NCI-H1105 treated with DMSO at 0.1 percent for 48 hours (cell line): ENCODE measurements around the gene ZBTB7C.

Experiments used
- DNase-seq: peaks from one replicate; lab custom pipeline; 2025; lab: John Stamatoyannopoulos, UW

ZBTB7C gene

DNA sequence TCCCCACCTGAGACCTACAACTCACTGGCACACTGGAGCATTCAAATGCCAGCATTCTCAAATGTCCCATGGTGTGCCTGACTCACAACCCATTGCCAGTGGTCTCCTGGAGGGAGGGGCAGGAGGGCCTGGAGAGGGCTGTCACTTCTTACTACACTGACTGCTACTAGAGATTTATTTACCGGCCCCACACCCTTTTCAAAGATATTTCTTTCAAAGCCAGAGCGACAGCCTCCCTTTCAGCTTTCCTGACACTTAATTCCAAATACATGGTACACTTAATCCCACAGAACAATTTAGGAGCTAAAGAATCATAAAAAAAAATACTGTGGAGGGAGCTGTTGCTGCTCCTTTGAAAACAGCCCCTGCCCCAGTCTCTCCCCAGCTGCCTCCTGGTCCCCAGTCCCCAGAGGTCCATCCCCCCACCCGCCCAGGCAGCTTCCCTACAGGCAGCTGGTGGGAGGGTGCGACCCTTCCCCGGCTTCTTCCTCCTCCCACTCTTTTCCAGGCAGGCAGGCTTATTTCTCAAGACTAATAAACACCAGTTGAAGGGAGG lies 349.6 kb downstream of the ZBTB7C start:
- no peak for DNase-seq

DNA sequence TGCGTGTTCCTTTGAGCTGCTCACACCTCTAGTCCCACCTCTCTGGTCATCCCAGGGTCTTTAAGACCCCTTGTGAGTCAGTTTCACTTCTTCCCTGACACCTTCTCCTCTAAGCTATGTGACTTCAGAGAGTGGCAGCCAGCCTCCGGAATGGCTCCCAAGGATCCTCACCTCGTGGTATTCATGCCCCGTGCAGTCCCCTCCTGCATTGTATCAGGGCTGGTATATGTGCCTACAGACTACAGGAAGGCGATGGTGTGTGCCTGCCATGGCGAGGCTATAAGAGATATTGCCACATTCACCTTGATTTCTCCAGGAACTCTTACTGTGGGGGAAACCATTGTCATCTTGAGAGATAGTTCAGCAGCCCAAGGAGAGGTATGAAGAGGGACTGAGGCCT lies 350.7 kb downstream of the ZBTB7C start:
- no peak for DNase-seq

DNA sequence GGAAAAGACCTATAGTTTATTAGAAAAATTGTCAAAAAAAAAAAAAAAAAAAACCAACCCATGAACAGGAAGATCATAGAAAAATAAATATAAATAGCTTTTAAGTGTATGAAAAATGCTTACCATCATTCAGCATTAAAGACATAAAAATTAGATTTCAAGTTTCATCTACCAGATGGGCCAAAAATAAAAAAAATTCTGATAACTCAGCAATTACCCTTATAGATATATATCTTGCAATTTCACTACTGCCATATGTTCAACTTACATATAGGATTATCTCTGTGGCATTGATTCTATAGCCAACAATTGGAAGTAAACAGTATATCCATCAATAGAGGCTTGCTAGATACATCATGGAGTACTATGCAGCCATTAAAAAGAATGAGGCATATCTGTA lies 352.2 kb downstream of the ZBTB7C start:
- no peak for DNase-seq

DNA sequence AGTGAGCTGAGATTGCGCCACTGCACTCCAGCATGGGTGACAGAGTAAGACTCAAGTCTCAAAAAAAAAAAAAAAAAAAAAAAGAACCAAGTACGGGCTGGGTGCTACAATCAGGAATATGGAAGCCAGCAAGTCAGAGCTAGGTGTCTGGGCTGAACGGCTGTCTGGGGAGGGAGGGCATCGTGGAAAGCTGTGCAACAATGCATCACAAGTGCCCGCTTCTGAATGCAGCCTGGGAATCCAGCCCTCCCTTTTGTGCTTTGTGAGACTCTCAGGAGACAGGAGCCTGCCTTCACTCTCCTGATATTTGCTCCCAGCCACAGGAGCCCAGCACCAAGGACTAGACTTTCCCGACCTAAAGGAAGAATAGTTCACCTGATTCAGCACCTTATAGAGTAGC lies 353.8 kb downstream of the ZBTB7C start:
- DNase-seq, result no peak

DNA sequence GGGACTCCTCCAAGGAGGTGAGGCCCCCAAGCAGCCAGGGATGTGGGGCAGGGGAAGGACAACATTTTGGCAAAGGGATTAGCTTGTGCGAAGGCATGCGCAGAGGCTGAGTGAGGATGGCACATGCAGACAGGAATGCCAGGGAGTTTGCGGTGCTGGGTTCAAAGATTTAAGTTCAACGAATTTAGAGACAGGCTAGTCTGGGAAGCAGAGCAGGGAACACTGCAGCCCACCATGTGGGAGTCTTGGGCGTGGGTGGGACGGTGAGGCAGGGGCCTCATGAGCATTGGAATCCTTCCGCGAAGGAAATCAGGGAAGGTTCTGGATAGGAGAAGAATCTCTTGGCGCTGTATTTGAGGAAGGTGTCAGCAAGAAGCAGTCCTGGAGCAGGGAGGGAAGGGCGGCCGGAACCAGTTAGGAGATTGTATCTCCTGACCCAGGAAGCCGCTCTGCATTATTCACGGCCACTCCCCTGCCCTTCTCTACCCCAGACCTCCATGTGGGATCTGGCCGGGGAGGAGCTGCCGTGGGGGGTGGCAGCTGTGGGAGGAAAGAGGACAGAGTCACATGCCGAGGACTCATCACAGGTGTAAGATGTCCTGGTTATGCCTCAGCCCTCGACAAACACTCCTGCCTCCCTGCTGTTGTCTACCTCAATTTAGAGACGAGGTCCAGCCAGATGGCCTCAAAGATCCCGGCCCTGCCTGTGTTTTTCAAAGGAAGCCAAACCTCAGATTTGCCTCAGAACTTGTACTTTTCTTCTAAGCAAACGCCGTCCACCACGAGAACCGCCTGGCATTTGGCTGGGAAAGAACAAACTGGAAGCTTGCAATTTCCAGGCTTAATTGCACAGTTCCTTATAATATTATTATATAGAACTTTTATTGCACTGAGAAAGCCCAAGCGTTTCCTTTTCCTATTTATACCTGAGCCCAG lies 355.0 kb downstream of the ZBTB7C start:
- DNase-seq, result no peak

DNA sequence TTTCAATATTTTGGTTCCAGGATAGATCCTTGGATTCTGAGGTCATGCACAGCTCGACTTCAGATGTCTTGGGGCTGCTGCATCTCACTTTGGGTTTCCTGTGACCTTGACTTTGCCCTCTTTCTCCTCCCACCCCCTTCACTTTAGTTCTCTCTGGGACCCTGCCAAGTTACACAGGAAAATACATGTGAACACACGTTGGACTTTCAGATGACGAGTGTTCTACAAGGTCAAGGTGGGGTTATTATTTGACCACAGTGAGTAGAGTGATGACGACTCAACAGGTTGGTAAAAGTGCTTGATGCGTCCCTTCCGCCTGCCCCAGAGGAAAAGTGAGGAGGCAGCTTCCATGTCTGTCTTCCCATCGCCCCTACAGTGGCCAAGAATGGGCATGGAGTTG lies 356.3 kb downstream of the ZBTB7C start:
- DNase-seq, result no peak

DNA sequence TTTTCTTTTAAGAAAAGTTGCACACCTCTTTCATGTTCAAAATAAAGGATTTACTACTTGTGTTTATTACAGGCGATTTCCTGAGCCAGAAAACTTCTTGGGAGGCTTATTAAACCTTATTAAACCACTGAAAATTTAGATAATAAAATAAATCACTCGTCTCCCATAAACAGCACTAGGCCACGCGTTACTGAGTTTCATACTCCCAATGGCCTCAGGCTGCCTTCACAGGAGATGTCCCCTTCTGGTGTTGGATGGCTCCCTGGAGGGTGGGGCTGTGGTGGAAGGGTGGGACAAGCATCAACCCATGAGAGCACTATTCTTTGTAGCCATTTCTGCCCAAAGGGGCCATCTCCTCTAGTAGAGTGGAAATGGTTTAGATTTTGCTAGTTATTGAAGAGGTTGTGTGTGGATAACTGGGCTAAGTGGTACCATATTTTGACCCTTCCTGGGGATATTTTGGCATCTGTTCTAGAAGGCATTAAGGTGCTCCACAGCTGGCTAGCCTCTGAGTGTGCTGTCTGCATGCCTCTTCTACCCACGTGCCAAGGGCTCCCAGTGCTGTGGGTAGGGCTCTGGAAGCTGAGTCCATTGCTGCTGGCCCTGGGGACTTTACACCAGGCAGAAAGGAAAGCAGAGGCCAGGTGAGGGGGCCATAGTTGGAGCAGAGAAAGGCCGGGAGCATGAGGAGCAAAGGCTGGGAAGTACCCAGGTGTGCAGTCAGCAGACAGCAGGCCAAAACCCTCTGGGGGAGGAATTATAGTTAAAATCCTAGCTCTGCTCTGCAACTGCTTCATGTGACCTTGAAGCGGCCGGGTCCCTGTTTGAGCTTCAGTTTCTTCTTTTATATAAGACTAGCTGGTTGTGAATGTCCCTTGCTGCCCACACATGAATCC lies 357.0 kb downstream of the ZBTB7C start:
- no peak for DNase-seq

DNA sequence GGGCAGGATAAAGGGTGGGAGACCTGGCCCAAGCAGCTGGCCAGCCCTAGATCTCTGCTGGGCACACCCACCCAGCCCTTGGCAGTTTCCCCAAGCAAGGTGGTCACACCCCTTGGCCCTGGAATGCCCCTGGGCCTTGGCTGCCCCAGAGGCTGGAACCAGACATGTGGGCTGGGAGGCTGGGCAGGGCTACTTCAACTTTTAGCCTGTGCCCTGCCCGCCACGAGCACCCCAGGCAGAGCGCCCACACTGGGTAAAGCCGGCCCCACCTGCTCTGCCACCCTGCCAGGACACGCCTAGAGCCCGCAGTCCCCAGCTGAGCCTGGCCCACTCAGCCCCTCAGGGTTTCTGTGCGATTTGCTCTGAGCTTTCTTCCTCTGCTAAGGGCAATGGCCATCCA lies 359.0 kb downstream of the ZBTB7C start:
- no peak for DNase-seq

DNA sequence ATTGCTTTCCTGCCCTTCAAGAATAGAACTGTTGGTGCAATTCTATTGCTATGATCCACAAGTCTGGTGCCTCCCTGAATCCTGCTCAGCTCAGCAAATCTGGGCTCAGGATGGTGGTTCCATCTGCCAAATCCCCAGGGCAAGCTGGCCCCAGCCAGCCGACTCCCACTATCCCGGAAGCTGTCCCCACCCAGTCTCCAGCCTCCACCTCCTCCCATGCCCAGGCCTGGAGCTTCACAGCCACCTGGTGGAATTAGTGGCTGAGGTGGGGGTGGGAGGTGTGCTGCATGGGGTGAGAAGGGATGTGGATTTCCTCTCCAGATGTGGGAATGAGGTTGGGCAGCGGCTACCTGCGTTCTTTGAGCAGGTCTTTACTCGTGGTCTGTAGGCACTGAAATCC lies 359.4 kb downstream of the ZBTB7C start:
- no peak for DNase-seq

DNA sequence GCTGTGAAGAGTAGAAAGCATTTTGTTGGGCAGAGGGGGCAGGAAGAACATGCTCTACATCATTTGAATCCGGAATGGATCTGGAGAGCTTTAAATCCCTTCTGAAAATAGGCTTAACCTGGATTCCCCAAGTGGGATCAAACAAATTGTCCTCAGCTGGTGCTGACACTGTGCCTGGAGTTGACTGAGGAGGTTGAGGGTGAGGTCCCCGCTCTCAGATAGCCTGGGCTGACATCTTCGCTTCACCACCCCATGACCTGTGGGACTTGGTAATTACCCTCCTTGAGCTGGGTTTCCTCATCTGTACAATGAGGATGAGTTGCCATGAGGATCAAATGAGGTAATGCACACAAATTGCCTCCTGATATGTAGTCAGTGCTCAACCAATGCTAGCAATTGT lies 360.9 kb downstream of the ZBTB7C start:
- DNase-seq, result no peak

DNA sequence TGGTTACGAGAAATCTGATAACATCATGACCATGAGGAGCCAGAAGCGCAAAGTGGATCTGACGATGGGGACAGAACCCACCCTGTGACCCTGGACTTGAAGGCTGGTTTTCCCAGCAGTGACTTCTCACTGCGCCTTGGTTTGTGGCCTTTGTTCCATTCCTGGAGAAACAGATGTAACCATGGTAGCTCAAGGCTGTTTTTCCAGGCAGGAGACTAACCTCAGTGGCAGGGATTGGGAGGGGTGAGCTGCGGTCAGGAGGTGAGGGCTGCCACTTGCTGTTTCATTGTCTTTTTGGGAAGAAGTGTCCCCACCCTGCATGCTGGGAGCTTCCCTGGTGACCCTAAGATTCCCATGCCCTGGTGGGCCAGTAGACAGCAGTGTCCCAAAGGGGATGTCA lies 362.3 kb downstream of the ZBTB7C start:
- no peak for DNase-seq

DNA sequence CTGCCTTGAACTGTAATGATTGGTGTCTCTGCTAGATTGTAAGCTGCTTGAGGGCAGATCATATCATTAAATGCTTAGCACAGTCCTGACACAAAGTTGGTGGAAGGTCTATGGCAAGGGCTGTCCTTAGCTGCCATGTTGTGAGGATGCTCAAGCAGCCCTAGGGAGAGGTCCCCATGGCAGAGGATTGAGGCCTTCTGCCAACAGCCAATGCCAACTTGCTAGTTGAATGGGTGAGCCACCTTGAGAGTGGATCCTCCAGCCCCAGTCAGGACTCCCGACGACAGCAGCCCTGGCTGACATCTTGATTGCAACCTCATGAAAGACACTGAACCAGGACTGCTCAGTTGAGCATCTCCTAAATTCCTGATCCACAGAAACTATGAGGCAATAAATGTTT lies 363.4 kb downstream of the ZBTB7C start:
- no peak for DNase-seq

DNA sequence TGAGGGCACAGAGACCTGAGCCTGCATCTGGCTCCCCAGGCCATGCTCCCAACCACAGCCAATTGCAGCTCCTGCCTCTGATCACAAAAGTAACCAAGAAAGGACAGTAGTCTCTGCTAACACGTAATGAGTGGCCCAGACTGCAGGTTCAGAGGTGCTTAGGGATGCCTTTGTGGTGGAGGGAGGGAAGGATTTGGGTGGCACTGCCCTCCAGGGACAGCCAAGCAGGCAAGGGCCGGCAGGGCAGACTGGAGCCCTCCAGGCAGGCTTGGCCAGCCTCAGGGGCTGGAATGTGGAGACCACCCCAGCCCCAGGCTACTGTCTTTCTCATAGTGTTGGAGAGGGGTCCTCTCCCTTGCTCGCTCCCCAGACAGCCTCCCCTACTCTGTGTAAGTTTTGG lies 364.2 kb downstream of the ZBTB7C start:
- DNase-seq, result no peak

DNA sequence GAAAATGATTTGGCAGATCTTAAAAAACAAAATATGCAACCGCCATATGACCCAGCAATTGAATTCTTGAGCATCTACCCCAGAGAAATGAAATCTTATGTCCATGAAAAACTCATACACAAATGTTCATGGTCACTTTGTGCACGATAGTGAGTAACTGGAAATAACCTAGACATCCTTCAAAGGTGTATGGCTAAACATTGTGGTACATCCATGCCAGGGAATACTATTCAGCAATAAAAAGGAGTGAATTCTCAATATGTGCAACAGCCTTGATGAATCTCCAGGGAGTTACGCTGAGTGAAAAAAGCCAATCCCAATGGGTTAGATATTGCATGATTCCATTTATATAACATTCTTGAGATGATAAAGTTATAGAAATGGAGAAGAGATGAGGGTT lies 366.0 kb downstream of the ZBTB7C start:
- DNase-seq, result no peak

DNA sequence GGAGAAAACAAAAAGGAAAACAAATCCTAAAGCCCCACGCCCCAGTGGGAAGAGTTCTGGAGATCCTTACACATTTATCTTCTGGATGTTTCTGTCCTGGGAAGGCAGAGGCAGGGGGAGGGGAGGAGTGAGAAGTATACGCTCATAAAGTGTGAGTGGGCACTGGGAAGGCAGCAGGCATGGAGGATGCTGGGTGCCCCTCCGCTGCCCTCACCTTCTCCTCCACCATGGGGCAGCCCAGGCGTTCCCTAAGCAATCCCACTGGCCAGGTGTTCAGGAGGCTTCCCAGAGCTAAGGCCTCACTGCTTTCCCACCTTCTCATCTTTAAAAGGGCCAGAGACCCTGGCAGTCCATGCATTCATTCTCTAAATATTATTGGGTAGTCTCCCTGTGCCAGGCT lies 366.8 kb downstream of the ZBTB7C start:
- no peak for DNase-seq

DNA sequence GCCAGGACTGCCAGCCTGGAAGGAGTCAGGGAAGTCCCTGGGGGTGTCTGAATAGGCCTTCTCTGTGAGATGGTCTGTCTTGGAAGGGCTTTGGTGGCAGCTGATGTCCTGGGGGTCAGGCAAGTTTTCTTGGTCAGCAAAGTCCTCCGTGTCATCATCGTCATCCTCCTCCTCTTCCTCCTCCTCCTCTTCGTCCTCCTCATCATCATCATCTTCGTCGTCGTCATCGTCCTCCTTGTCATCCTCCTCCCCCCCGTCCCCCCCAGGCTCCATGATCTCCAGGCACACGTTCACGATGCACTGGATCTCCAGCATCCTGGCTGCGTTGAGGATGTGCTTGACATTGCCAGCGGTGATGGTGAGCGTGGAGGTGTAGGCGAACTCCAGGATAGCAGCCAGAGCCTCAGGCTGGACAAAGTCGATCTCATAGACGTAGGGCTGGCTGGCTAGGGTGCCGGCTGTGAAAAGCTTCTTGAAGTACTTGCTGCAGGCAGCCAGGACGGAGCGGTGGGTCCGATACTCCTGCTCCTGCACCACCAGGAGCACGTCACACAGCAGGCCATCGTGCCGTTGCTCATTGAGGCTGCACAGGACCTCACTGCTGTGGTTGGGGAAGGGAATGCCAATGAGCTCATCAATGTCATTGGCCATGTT lies 368.6 kb downstream of the ZBTB7C start:
- DNase-seq, result no peak

DNA sequence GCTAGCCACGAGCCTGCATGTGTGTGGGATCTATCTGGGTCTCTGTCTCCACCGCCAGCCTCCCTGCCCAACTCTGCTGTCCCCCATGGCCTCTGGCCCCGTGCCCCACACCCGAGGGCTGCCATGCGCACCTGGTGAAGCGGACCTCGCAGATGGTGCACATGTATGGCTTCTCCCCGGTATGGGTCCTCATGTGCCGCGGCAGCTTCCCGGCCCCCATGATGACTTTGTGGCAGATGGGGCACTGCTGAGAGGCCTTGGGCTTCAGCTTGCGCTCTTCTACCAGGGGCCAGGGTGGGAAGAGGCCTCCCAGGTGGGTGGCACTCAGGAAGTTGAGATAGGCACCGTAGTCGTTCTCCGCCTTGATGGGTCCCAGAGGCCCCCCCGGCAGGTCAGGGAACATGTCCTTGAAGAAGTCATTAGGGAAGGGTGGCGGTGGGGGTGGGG lies 369.4 kb downstream of the ZBTB7C start:
- no peak for DNase-seq

DNA sequence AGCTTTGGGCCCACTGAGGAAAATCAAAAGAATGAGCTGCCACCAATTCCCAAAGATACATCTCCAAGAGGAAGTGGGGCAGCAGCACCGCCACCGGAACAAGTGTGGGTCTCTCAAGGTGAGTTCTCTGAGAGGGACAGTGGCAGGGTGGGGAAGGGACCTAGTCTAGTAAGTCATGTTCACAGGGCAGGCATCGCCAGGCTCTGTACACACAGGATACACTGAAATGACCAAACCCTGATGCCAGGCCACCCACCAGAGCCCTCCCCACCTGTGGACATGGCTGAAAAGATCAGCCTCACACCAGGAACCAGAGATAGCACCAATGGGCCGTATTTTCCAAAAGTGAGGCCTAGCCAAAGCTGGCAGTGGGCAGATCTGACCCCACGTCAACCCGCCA lies 370.5 kb downstream of the ZBTB7C start:
- no peak for DNase-seq

DNA sequence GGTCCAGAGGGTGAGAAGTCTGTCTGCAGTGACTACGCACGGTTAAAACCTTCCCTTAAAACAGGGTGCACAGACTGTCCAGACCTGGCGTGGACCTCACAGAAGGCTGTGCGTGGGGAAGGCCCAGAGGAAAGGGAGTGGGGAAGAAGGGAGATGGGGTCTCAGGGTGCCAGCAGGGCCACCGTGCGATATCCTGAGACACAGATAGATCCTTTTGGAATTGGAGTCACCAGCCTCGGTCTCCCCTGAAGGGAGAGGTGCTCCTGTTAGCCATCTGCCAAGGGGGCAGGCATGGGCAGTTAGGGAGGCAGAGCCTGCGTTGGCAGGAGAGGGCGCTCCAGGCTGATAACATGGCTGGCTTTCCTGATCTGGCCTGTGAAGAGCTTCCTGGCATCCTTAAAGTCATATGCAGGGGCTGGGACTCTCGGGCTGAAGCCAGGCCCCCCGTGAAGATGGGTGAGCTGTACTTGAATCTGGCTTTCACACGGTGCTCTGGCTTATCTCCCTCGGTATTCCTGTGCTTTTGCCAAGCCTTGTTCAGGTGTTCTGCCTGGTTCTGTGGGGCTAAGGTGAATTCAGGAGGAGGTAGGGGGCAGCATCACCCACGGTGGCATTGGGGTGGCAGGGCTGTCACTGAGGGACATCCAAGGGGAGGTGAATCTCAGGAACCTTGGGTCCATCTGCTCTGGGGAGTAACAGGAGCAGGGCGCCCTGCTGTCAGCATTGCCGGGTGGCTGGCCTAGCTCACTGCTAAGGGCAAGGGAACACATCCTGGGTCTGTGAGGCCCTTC lies 371.5 kb downstream of the ZBTB7C start:
- DNase-seq, result peak; percentile 11

DNA sequence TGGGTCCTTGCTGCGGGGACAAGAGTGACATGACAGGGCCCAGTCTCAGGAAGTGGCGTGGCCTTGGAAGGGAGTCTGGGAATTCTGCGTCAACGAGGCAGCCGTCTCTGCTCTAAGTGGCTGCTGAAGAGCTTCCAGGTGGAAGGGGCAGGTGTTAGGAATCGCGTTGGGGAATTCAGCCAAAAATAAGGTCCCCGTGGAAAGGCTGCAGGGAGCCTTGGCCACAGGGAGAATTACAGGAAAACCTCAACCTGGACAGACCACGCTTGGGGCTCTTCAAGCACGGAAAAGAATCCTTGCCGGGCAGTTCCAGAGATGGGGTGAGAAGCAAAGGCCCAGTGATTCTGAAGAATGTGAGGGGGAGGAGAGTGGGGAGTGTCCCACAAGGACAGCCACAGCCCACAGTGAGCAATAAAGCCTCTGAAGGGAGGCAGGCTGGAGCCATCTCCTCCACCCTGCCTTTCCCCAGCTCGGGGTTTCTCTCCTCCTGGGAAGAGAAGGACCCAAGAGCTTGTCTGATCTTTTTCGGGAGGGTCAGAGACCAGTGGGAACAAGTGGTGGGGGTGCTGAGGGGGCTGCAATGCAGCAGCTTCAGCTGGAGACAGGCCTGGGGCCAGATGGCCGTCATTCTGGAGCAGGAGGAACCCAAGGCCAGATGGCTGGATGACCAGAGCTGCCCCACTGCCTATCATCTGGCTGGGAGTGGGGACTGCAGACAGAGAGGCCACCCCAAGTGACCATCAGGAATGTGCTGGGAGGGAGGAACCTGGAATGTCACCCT lies 372.4 kb downstream of the ZBTB7C start:
- peak; percentile 81 for DNase-seq

DNA sequence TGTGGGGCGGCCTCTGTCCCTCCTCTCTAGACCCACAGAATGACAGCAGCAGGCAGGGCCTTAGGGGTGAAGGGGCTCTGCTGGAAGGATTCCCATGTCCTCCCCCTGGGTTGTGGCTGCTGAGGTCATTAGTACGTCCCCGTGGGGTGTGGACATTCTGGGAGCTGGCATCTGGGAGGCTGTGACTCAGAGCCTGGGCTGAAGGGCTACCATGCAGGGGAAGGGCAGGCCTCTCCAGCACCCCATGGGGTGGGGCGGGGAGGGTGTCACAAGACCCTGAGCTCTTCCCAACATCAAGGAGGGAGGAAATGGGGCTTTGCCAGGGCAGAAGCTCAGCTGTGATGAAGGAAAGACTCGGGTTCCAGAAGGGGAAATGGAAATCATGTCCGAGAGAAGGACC lies 373.0 kb downstream of the ZBTB7C start:
- DNase-seq, result no peak
